PC-9 (cell line): ENCODE data around the gene ATG5.

ENCODE experiments used
- CTCF ChIP-seq: fragments of 200-600 bp; sonication (generic); conservative IDR thresholded peaks from 2 replicates; pipeline ENCODE4 v1.6.1; 2017; ENCODE audit warnings: mixed run types, antibody characterized with exemption, mild to moderate bottlenecking, moderate library complexity
- EZH2 ChIP-seq: fragments of 200-600 bp; sonication (generic); IDR thresholded peaks from 2 replicates; pipeline ENCODE4 v1.8.0; 2017; ENCODE audit warnings: antibody characterized with exemption, low read depth

- no peak for TF ChIP-seq CTCF
- TF ChIP-seq EZH2: no peak
Measured at GRCh38 chr6:106318851-106319250, 6.7 kb downstream of the ATG5 start.
